Left kidney (tissue), 2 donors: Measurements from ENCODE around the gene ANKAR. TPM values are rescaled to one million over a fixed set of nuclear protein-coding genes. Genes with fewer than 3 reads are reported as not detected.
"Not testable (repeated sequence)": the region's sequence is repeated elsewhere in the genome, so short reads cannot be mapped to it uniquely, and the experiment has no call there.

Experiments
- DNase-seq: peaks from one replicate; pipeline ENCODE4 v3.0.0-alpha.2; 2013
- polyA plus RNA-seq: library from polyadenylated mRNA; unstranded; fragments of 120-200 nt; gene quantifications from one replicate; pipeline ENCODE4 v1.2.1, GENCODE V29; 2013; ENCODE audit not compliant: insufficient read length

ANKAR gene
- polyA plus RNA-seq, 1 donor, result 17.1 TPM

- DNase-seq, result no peak
These were observed 27.6 kb downstream of the ANKAR start for GRCh38 chr2:189702071-189702470.

GRCh38 chr2:189709501-189710221 lies 35.2 kb downstream of the ANKAR start:
- DNase-seq, result no peak

GRCh38 chr2:189717593-189717992 lies 43.1 kb downstream of the ANKAR start:
- not testable (repeated sequence) for DNase-seq

GRCh38 chr2:189719571-189719970 lies 45.1 kb downstream of the ANKAR start:
- no peak for DNase-seq

GRCh38 chr2:189723192-189723591 lies 48.7 kb downstream of the ANKAR start:
- DNase-seq, result no peak

Other genes with a start within 250 kb of the ANKAR start
- gene WDR75, start 233.2 kb upstream of the ANKAR start, polyA plus RNA-seq, result 62.3 TPM
- 121 TPM for gene SLC40A1, start 93.9 kb upstream of the ANKAR start, polyA plus RNA-seq
- gene ASNSD1, start 13.2 kb upstream of the ANKAR start, polyA plus RNA-seq, result 67.0 TPM
- gene OSGEPL1, start 88.1 kb downstream of the ANKAR start, polyA plus RNA-seq, result 28.5 TPM
- gene ORMDL1, start 109.7 kb downstream of the ANKAR start, polyA plus RNA-seq, result 123 TPM
- gene PMS1, start 109.8 kb downstream of the ANKAR start, polyA plus RNA-seq, result 51.5 TPM